Right atrium auricular region (tissue), 2 donors: ENCODE data around the gene AGPAT3. TPM values are rescaled to one million over a fixed set of nuclear protein-coding genes. Genes with fewer than 3 reads are reported as not detected.
A peak's percentile ranks its signal among the peaks of the same experiment; 100 is the strongest.

ENCODE experiments used
- DNase-seq: peaks from one replicate; pipeline ENCODE4 v3.0.0-alpha.2; 2019; ENCODE audit warnings: low spot score
- H3K27ac ChIP-seq, 2 donors: fragments of 200-600 bp; sonication (generic); 1 replicate in 1 of 2; 2 replicates in 1 of 2; pipeline ENCODE4 v1.5.1; 2016 to 2019
- H3K27me3 ChIP-seq, 2 donors: fragments of 200-600 bp; sonication (generic); one replicate each; pipeline versions ENCODE4 v1.5.1 to v1.6.0; 2017 to 2019
- H3K36me3 ChIP-seq: fragments of 200-600 bp; sonication (generic); one replicate; pipeline ENCODE4 v1.5.1; 2016
- H3K4me1 ChIP-seq, 2 donors: fragments of 200-600 bp; sonication (generic); one replicate each; pipeline versions ENCODE4 v1.5.1 to v1.6.0; 2017 to 2019
- H3K4me3 ChIP-seq, 2 donors: fragments of 200-600 bp; sonication (generic); 1 replicate in 1 of 2; 2 replicates in 1 of 2; pipeline ENCODE4 v1.5.1; 2017 to 2019; ENCODE audit warnings: mild to moderate bottlenecking in 1 of 2, moderate library complexity in 1 of 2
- H3K9me3 ChIP-seq, 2 donors: fragments of 200-600 bp; sonication (generic); one replicate each; pipeline ENCODE4 v1.5.1; 2019
- CTCF ChIP-seq, 2 donors: fragments of 200-600 bp; sonication (generic); IDR thresholded peaks; one replicate each; pipeline ENCODE4 v1.5.1; 2019; ENCODE audit warnings: antibody characterized with exemption in 2 of 2
- total RNA-seq, 2 donors: library from RNA; depleted of rRNA; stranded (reverse); fragments of >200 nt; gene quantifications; one replicate each; pipeline ENCODE4 v1.1.0, GENCODE V29; 2016

Gene AGPAT3
- total RNA-seq, 2 donors from 2014 or later, result 41.3 to 42.5 TPM

DNA sequence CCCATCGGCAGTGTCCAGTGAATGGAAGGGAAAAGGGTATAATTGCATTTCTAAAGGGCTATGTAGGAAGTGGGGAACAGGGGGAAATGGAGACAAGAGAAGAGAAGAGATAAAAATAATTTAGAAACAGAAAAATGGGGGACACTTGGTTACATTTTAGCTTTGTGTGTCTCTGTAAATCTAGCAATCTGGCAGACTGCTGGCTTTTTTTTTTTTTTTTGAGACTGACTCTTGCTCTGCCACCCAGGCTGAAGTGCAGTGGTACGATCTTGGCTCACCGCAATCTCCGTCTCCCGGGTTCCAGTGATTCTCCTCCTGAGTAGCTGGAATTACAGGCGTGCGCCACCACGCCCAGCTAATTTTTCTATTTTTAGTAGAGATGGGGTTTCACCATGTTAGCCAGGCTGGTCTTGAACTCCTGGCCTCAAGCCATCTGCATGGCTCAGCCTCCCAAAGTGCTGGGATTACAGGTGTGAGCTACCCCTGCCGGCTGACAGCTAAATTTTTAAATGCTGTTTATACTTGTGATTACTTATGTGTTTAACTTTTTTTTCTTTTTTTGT lies 53.4 kb downstream of the AGPAT3 start:
- Histone ChIP-seq H3K27ac (no peak overlapping the region), H3K9me3 (no peaks in the 10 kb centered on the region), H3K27me3 (no peaks in the 10 kb centered on the region), H3K4me1 (peaks cover 0 to 63% of the 10 kb centered on the region in 2 donors), H3K4me3 (no peak overlapping the region), H3K36me3 (no peaks in the 10 kb centered on the region)
- TF ChIP-seq CTCF (IDR thresholded peaks at IDR 0.05), result no peak
- DNase-seq, result no peak

GRCh38 chr21:43919283-43919682 lies 54.3 kb downstream of the AGPAT3 start:
- peaks cover 0 to 60% of the 10 kb centered on the region in 2 donors for H3K4me1 ChIP-seq
- TF ChIP-seq CTCF (IDR thresholded peaks at IDR 0.05), result no peak

DNA sequence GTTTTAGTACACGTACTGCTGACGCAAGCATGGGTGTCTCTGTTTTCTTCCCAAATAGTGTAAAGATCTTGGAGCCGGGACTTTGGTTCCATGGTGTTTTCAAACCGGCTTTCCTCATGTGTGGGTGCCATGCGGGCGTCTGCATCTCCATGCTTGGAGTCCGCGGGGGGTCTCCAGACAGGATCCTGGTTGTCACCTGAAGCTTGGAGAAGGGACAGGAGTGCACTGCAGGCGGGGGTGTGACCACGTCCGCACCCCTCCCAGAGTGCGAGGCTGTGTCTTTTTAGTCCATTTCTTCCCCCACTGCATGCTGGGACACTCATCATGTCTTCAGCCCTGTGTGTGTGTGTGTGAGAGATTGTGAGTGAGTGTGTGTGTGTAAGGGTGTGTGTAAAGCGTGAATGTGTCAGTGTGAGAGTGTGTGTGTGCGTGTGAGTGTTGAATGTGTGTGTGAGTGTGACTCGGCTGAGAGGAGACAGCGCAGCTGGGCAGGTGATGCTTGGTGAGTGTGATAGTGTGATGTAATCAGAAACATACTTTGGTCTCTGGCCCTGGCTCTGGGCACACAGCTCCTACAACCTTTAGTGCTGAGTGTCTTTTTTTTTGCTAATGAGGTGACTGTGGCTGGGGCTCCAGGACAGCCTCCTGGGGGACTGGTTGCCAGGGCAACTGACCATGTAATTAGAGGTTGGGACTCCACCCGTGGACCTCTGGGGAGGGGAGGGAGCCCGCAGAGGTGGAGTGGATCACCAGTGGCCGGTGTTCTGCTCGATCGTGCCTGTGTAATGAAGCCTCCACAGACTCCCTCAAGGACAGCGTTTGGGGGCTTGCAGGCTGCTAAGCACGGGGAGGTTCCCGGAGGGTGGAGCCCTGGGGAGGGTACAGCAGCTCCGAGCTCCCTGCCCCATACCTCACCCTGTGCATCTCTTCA lies 55.1 kb downstream of the AGPAT3 start:
- DNase-seq, result no peak
- H3K4me3 ChIP-seq, result no peak overlapping the region
- peaks cover 0 to 66% of the 10 kb centered on the region in 2 donors for H3K4me1 ChIP-seq
- no peak for TF ChIP-seq CTCF (IDR thresholded peaks at IDR 0.05)
- no peak overlapping the region for H3K27ac ChIP-seq
- H3K36me3 ChIP-seq, result no peaks in the 10 kb centered on the region
- no peaks in the 10 kb centered on the region for H3K9me3 ChIP-seq
- no peaks in the 10 kb centered on the region for H3K27me3 ChIP-seq

More at GRCh38 chr21:43919283-43919682, 54.3 kb downstream of the AGPAT3 start:
- H3K4me3 ChIP-seq, result no peak overlapping the region
- DNase-seq, result no peak
- no peaks in the 10 kb centered on the region for H3K36me3 ChIP-seq
- H3K27me3 ChIP-seq, result no peaks in the 10 kb centered on the region
- H3K27ac ChIP-seq, result no peak overlapping the region
- no peaks in the 10 kb centered on the region for H3K9me3 ChIP-seq

DNA sequence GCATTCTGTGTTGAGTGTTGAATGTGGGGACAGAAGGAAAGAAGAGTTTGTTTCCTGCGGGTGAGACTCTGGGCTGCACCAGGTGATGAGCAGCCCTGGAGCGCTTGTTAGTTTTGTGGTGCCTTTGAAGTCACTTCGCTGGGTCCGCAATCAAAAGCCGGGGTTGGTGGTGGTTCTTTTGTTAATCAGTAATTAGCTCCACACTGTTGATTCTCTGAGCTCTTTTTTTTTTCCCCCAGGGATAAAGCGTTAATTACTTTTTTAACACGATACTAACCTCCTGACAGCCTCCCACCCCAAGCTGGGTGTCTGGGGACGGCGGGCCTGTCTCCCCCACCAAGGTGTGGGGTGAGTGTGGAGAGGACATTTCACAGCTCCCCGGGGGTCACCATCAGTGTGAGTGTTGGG lies 56.6 kb downstream of the AGPAT3 start:
- H3K4me3 ChIP-seq, result no peak overlapping the region
- DNase-seq, result no peak
- no peaks in the 10 kb centered on the region for H3K9me3 ChIP-seq
- no peaks in the 10 kb centered on the region for H3K36me3 ChIP-seq
- H3K27ac ChIP-seq, result peak overlapping the region in 1 of 2 donors; percentile 72
- H3K4me1 ChIP-seq, result peaks cover 0 to 72% of the 10 kb centered on the region in 2 donors
- H3K27me3 ChIP-seq, result no peaks in the 10 kb centered on the region
- no peak for TF ChIP-seq CTCF (IDR thresholded peaks at IDR 0.05)

- H3K9me3 ChIP-seq, result no peaks in the 10 kb centered on the region
- no peak for TF ChIP-seq CTCF (IDR thresholded peaks at IDR 0.05)
- no peak overlapping the region for H3K4me3 ChIP-seq
- peaks cover 0 to 70% of the 10 kb centered on the region in 2 donors for H3K4me1 ChIP-seq
- H3K36me3 ChIP-seq, result no peaks in the 10 kb centered on the region
- H3K27ac ChIP-seq, result peak overlapping the region; percentile 62 to 72
- H3K27me3 ChIP-seq, result no peaks in the 10 kb centered on the region
- no peak for DNase-seq
These were observed 57.2 kb downstream of the AGPAT3 start for GRCh38 chr21:43921979-43922945.
